K562 (cell line): ENCODE data around the gene FAM193A.

Experiments
- CBFB ChIP-seq: sonication (generic); formaldehyde crosslinking; IDR thresholded peaks from 2 replicates; pipeline ENCODE4 v1.4.0; 2020; ENCODE audit warnings: mild to moderate bottlenecking, missing genetic modification reagents
- MEIS2 ChIP-seq: fragments of 450-650 bp; IDR thresholded peaks from 2 replicates; pipeline ENCODE4 v1.6.1; 2014; ENCODE audit warnings: mild to moderate bottlenecking; ENCODE audit not compliant: partially characterized antibody
- SMARCC2 ChIP-seq: fragments of 450-650 bp; IDR thresholded peaks from 2 replicates; pipeline ENCODE4 v1.6.1; 2017; ENCODE audit warnings: antibody characterized with exemption, moderate library complexity, mild to moderate bottlenecking, low read depth
- SMC3 ChIP-seq: conservative IDR thresholded peaks from 2 replicates; pipeline ENCODE4 v1.6.1; 2011; ENCODE audit warnings: low read depth, low read length, improper control_type of control experiment; ENCODE audit not compliant: insufficient read depth
- TAF1 ChIP-seq: IDR thresholded peaks from 2 replicates; pipeline ENCODE4 v1.6.1; 2011; ENCODE audit warnings: mild to moderate bottlenecking, low read length, moderate library complexity; ENCODE audit not compliant: insufficient read depth, control insufficient read depth, severe bottlenecking; ENCODE audit errors: extremely low read depth
- ZBTB7A ChIP-seq: IDR thresholded peaks from 2 replicates; pipeline ENCODE4 v1.6.1; 2011; ENCODE audit warnings: low read depth, mild to moderate bottlenecking, low read length, moderate library complexity, borderline replicate concordance; ENCODE audit not compliant: control insufficient read depth

- TF ChIP-seq SMC3 (no peak), MEIS2 (no peak), TAF1 (no peak), SMARCC2 (no peak), ZBTB7A (no peak), CBFB (CRISPR knock-in tag) (no peak)
Observed at GRCh38 chr4:2503809-2504208, 32.6 kb upstream of the FAM193A start.
